GM19324 (cell line): ENCODE results near the gene HNRNPDL.
A peak's percentile ranks its signal among the peaks of the same experiment; 100 is the strongest.
"Not testable (repeated sequence)": the region's sequence is repeated elsewhere in the genome, so short reads cannot be mapped to it uniquely, and the experiment has no call there.

Source experiments
- ATAC-seq: cut with Tn5 transposase; IDR thresholded peaks from one replicate; pipeline ENCODE4 v1.9.1; 2021; ENCODE audit warnings: mild to moderate bottlenecking, moderate library complexity; ENCODE audit not compliant: unreplicated experiment, low FRiP score

The HNRNPDL gene

GRCh38 chr4:82433791-82434190 is 3.5 kb upstream of the HNRNPDL start:
- no peak for ATAC-seq

- ATAC-seq: no peak
These were observed 2.3 kb upstream of the HNRNPDL start for GRCh38 chr4:82432596-82432995.

- ATAC-seq: no peak
These were observed 1.6 kb upstream of the HNRNPDL start for GRCh38 chr4:82431831-82432230.

- ATAC-seq: no peak
These were observed 893 bp upstream of the HNRNPDL start for GRCh38 chr4:82430964-82431745.

- no peak for ATAC-seq
These were observed 502 bp downstream of the HNRNPDL start for GRCh38 chr4:82429728-82430192.

GRCh38 chr4:82428969-82429727 is 1.1 kb downstream of the HNRNPDL start:
- peak; percentile 64 for ATAC-seq

GRCh38 chr4:82428526-82428968 is 1.7 kb downstream of the HNRNPDL start:
- no peak for ATAC-seq

- ATAC-seq: no peak
These were observed 4.8 kb downstream of the HNRNPDL start for GRCh38 chr4:82425478-82425877.

GRCh38 chr4:82423245-82424054 is 6.8 kb downstream of the HNRNPDL start:
- no peak for ATAC-seq

GRCh38 chr4:82422616-82423015 is 7.6 kb downstream of the HNRNPDL start:
- ATAC-seq: no peak

- ATAC-seq: no peak
These were observed 8.3 kb downstream of the HNRNPDL start for GRCh38 chr4:82421796-82422560.

GRCh38 chr4:82419451-82419850 is 10.8 kb downstream of the HNRNPDL start:
- ATAC-seq: no peak

GRCh38 chr4:82415922-82416365 is 14.3 kb downstream of the HNRNPDL start:
- ATAC-seq: no peak

- not testable (repeated sequence) for ATAC-seq
These were observed 15.2 kb downstream of the HNRNPDL start for GRCh38 chr4:82415061-82415460.

- ATAC-seq: no peak
These were observed 26.5 kb downstream of the HNRNPDL start for GRCh38 chr4:82403725-82404124.

GRCh38 chr4:82402196-82402775 is 28.0 kb downstream of the HNRNPDL start:
- ATAC-seq: no peak

- ATAC-seq: no peak
These were observed 28.7 kb downstream of the HNRNPDL start for GRCh38 chr4:82401600-82401999.

- no peak for ATAC-seq
These were observed 32.0 kb downstream of the HNRNPDL start for GRCh38 chr4:82398263-82398662.

- no peak for ATAC-seq
These were observed 32.7 kb downstream of the HNRNPDL start for GRCh38 chr4:82397527-82397926.

GRCh38 chr4:82394896-82395295 is 35.4 kb downstream of the HNRNPDL start:
- ATAC-seq: no peak
